Endothelial cell of umbilical vein (primary cell): Measurements from ENCODE around the gene SLC11A2. TPM values are rescaled to one million over a fixed set of nuclear protein-coding genes. Genes with fewer than 3 reads are reported as not detected.

Experiments
- BruUV-seq: library from RNA; stranded (reverse); fragments of 400-500 nt; replicated peaks from 2 replicates; lab custom pipeline; 2021; lab: Mats Ljungman, UMichigan
- CTCF ChIA-PET: fragments of 300-600, 350-600 bp; sonication (Branson Sonifier 250); formaldehyde crosslinking; loops from one replicate; lab custom pipeline; 2021; ENCODE audit warnings: antibody characterized with exemption, inconsistent platforms; lab: Charles Lee
- POLR2A ChIA-PET: fragments of 300-600, 350-600 bp; sonication (Branson Sonifier 250); formaldehyde crosslinking; loops from one replicate; lab custom pipeline; 2021; ENCODE audit warnings: antibody characterized with exemption, inconsistent platforms; lab: Charles Lee
- DNase-seq: peaks from one replicate; pipeline ENCODE4 v3.0.0-alpha.2; 2011; ENCODE audit warnings: low read depth, low spot score
- FAIRE-seq: peaks from 2 replicates; lab custom pipeline; 2011; peaks lifted over from hg19 to GRCh38; lab: Jason Lieb, UNC
- H2AFZ ChIP-seq: 2 replicates; pipeline ENCODE4 v1.6.0; 2012; ENCODE audit warnings: low read depth, low read length, control low read depth, inconsistent platforms
- H3K27ac ChIP-seq: 2 replicates; pipeline ENCODE4 v1.5.1; 2011; ENCODE audit warnings: low read depth, mild to moderate bottlenecking, control low read depth, low read length, moderate library complexity; ENCODE audit not compliant: insufficient read depth
- H3K27me3 ChIP-seq, 2 experiments: 2 replicates each; pipeline versions ENCODE4 v1.6.0 to v1.6.1; 2011; ENCODE audit warnings: low read length in 2 of 2, mixed read lengths in 1 of 2; ENCODE audit not compliant: control insufficient read depth in 2 of 2, insufficient read depth in 2 of 2
- H3K36me3 ChIP-seq, 2 experiments: 2 replicates in 1 of 2; 3 replicates in 1 of 2; pipeline ENCODE4 v1.5.1; 2011; ENCODE audit warnings: low read length in 2 of 2, mild to moderate bottlenecking in 1 of 2, moderate library complexity in 1 of 2; ENCODE audit not compliant: control insufficient read depth in 2 of 2, insufficient read depth in 2 of 2; ENCODE audit errors: extremely low read depth in 1 of 2
- H3K4me1 ChIP-seq: 3 replicates; pipeline ENCODE4 v1.5.1; 2011; ENCODE audit warnings: mild to moderate bottlenecking, low read length; ENCODE audit not compliant: control insufficient read depth, insufficient read depth; ENCODE audit errors: extremely low read depth
- H3K4me2 ChIP-seq: 2 replicates; pipeline ENCODE4 v1.6.1; 2011; ENCODE audit warnings: low read length, control low read depth, mixed read lengths; ENCODE audit not compliant: insufficient read depth
- H3K4me3 ChIP-seq, 3 experiments: fragments of 200-600 bp in 1 of 3; sonication (generic), shearing (Covaris generic) in 1 of 3; replicated peaks in 1 of 3; 2 replicates each; pipeline ENCODE4 v1.5.1; 2011 to 2016; ENCODE audit warnings: control low read depth in 3 of 3, low read length in 3 of 3, mild to moderate bottlenecking in 2 of 3, inconsistent platforms in 1 of 3, low read depth in 1 of 3, moderate library complexity in 1 of 3; ENCODE audit not compliant: insufficient read depth in 1 of 3
- H3K79me2 ChIP-seq: 2 replicates; pipeline ENCODE4 v1.6.0; 2012; ENCODE audit warnings: low read length, inconsistent platforms; ENCODE audit not compliant: control insufficient read depth, insufficient read depth
- H3K9ac ChIP-seq: replicated peaks from 2 replicates; pipeline ENCODE3; 2011; ENCODE audit warnings: low read length, control low read depth; ENCODE audit not compliant: insufficient read depth; ENCODE audit errors: extremely low read depth
- H3K9me1 ChIP-seq: replicated peaks from 3 replicates; pipeline ENCODE4 v1.6.0; 2011; ENCODE audit warnings: mild to moderate bottlenecking, low read length; ENCODE audit not compliant: control insufficient read depth, insufficient read depth; ENCODE audit errors: extremely low read depth
- H3K9me3 ChIP-seq: replicated peaks from 2 replicates; pipeline ENCODE4 v1.5.1; 2012; ENCODE audit warnings: low read length, inconsistent platforms; ENCODE audit not compliant: control insufficient read depth, insufficient read depth
- H4K20me1 ChIP-seq: replicated peaks from 2 replicates; pipeline ENCODE3; 2011; ENCODE audit warnings: mild to moderate bottlenecking, low read length; ENCODE audit not compliant: control insufficient read depth, insufficient read depth; ENCODE audit errors: extremely low read depth
- EZH2 ChIP-seq: IDR thresholded peaks from 2 replicates; pipeline ENCODE4 v1.6.1; 2012; ENCODE audit warnings: borderline replicate concordance, low read depth, mild to moderate bottlenecking, moderate library complexity, low read length, inconsistent platforms; ENCODE audit not compliant: severe bottlenecking
- GATA2 ChIP-seq: IDR thresholded peaks from 2 replicates; pipeline ENCODE4 v1.7.0; 2011; ENCODE audit warnings: low read depth, mild to moderate bottlenecking, moderate library complexity, mixed read lengths, low read length; ENCODE audit not compliant: insufficient read length, insufficient read depth
- JUN ChIP-seq: IDR thresholded peaks from 2 replicates; pipeline ENCODE4 v1.6.1; 2011; ENCODE audit warnings: borderline replicate concordance, low read depth; ENCODE audit not compliant: insufficient read length, insufficient read depth
- POLR2AphosphoS5 ChIP-seq: IDR thresholded peaks from 2 replicates; pipeline ENCODE4 v1.6.1; 2012; ENCODE audit warnings: low read depth, mild to moderate bottlenecking, control low read depth, low read length, moderate library complexity; ENCODE audit not compliant: insufficient read depth
- dilution Hi-C: fragments of 300-500 bp; cut with MboI; formaldehyde crosslinking; loops from one replicate; pipeline ENCODE4 v1.15.0; 2019; ENCODE audit warnings: low sequenced_read_pairs; ENCODE audit not compliant: extremely low pct_ligation_motif_present
- intact Hi-C: fragments of 100-400 bp; cut with micrococcal nuclease; formaldehyde crosslinking; loops from one replicate; pipeline ENCODE4 v1.10.0; 2022
- polyA plus RNA-seq, 4 experiments: library from polyadenylated mRNA; depleted of rRNA in 3 of 4; stranded (reverse) in 3 of 4; unstranded in 1 of 4; fragments of >200 nt; gene quantifications; 2 replicates each; pipeline versions ENCODE4 v1.2.1 to v1.2.3, GENCODE V29; 2011 to 2012; ENCODE audit warnings: missing spikeins in 1 of 4
- total RNA-seq: library from RNA; stranded (reverse); gene quantifications from 2 replicates; pipeline ENCODE4 v1.2.3, GENCODE V29; 2021
- TF ChIP-seq, protein P1 (sequence below), 2 donors: IDR thresholded peaks; 1 replicate in 1 of 2; 2 replicates in 1 of 2; pipeline ENCODE4 v1.5.1; 2011; ENCODE audit warnings: low read length in 2 of 2, mild to moderate bottlenecking in 2 of 2, moderate library complexity in 2 of 2, control low read depth in 1 of 2, inconsistent platforms in 1 of 2, low read depth in 1 of 2; ENCODE audit not compliant: insufficient read depth in 1 of 2; ENCODE audit errors: extremely low read depth in 1 of 2
- TF ChIP-seq, protein P2 (sequence below): IDR thresholded peaks from 2 replicates; pipeline ENCODE4 v1.6.1; 2011; ENCODE audit not compliant: insufficient read depth, insufficient read length

The SLC11A2 gene
- total and polyA plus RNA-seq, 2 donors (not counting 3 experiments of a cell fraction or from before 2014, with no cell fraction given): 47.5 to 56.4 TPM

DNA sequence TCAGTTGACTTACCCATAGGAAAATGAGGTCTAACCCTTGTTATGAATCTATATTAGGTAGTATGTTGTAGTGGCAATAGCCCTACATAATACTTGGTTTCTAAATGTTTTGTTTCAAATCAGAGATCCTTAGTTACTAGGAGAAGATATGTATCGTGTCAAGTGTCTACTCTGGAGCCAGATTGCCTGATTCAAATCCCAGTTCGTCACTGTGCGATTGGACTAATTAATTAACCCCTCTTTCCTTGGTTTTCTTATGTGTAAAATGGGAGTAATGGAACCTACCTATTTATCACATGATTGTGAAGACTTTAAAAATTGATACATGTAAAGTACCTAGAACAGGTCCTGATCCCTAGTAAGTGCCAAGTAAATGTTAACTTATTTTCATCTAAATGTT is 23.3 kb upstream of the SLC11A2 start:
- Histone ChIP-seq H3K27ac (no peak overlapping the region), H3K4me2 (peak overlapping the region; percentile 96), H3K9me1 (no peaks in the 10 kb centered on the region), H2AFZ (no peak overlapping the region), H3K27me3 (no peaks in the 10 kb centered on the region), H3K4me3 (peak overlapping the region in 1 of 3 experiments; percentile 92), H3K9me3 (no peaks in the 10 kb centered on the region), H4K20me1 (no peaks in the 10 kb centered on the region), H3K36me3 (peaks cover 3 to 9% of the 10 kb centered on the region in 2 experiments), H3K4me1 (peaks cover 11% of the 10 kb centered on the region), H3K79me2 (peaks cover 12% of the 10 kb centered on the region), H3K9ac (no peak overlapping the region)
- no peak for FAIRE-seq
- dilution Hi-C loops: no loop called here
- DNase-seq: no peak
- POLR2A ChIA-PET: no interaction called here
- intact Hi-C loops: loop anchor here (5.0 kb wide), 2 partner anchors 188 to 203 kb away; partner anchors contain the start of gene DAZAP2
- CTCF ChIA-PET: interaction anchor here (1.0 to 2.1 kb wide), 3 partner anchors 284 to 301 kb away, joined by 4 to 13 read pairs (median 5); no protein-coding TSS in a partner anchor
- TF ChIP-seq JUN: no peak
- TF ChIP-seq, protein P1, sequence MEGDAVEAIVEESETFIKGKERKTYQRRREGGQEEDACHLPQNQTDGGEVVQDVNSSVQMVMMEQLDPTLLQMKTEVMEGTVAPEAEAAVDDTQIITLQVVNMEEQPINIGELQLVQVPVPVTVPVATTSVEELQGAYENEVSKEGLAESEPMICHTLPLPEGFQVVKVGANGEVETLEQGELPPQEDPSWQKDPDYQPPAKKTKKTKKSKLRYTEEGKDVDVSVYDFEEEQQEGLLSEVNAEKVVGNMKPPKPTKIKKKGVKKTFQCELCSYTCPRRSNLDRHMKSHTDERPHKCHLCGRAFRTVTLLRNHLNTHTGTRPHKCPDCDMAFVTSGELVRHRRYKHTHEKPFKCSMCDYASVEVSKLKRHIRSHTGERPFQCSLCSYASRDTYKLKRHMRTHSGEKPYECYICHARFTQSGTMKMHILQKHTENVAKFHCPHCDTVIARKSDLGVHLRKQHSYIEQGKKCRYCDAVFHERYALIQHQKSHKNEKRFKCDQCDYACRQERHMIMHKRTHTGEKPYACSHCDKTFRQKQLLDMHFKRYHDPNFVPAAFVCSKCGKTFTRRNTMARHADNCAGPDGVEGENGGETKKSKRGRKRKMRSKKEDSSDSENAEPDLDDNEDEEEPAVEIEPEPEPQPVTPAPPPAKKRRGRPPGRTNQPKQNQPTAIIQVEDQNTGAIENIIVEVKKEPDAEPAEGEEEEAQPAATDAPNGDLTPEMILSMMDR (IDR thresholded peaks at IDR 0.05; ENCODE audit: extremely low read depth in 1 of 2, insufficient read depth in 1 of 2, low read depth in 1 of 2, low read length in 2 of 2): no peak
- TF ChIP-seq, protein P2, sequence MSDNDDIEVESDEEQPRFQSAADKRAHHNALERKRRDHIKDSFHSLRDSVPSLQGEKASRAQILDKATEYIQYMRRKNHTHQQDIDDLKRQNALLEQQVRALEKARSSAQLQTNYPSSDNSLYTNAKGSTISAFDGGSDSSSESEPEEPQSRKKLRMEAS: no peak
- TF ChIP-seq GATA2: no peak
- no peak for TF ChIP-seq POLR2AphosphoS5
- no peak for TF ChIP-seq EZH2
- no TSS peak for BruUV-seq
